GM18861 (cell line): ENCODE results near the gene FXYD5.
"Not testable (repeated sequence)": the region's sequence is repeated elsewhere in the genome, so short reads cannot be mapped to it uniquely, and the experiment has no call there.

ENCODE experiments used
- ATAC-seq: cut with Tn5 transposase; IDR thresholded peaks from one replicate; pipeline ENCODE4 v1.9.1; 2021; ENCODE audit not compliant: unreplicated experiment

The FXYD5 gene

GRCh38 chr19:35136977-35137702 lies 17.4 kb upstream of the FXYD5 start:
- ATAC-seq: no peak

- no peak for ATAC-seq
Observed at GRCh38 chr19:35138305-35138892, 16.1 kb upstream of the FXYD5 start, which contains the start of gene FXYD1. FXYD1 (plus strand) TSS chr19:35138824; CDS start chr19:35140080, 1,256 bp downstream.

GRCh38 chr19:35140207-35140961 lies 14.2 kb upstream of the FXYD5 start:
- ATAC-seq: no peak

GRCh38 chr19:35140962-35141836 lies 13.3 kb upstream of the FXYD5 start:
- ATAC-seq: peak; percentile 53

- no peak for ATAC-seq
Observed at GRCh38 chr19:35141837-35142605, 12.5 kb upstream of the FXYD5 start.

- no peak for ATAC-seq
Observed at GRCh38 chr19:35142606-35143230, 11.8 kb upstream of the FXYD5 start.

- ATAC-seq: no peak
Observed at GRCh38 chr19:35143231-35143715, 11.3 kb upstream of the FXYD5 start, which contains the start of gene FXYD7. FXYD7 (plus strand) TSS chr19:35143255; CDS start chr19:35143334, 79 bp downstream.

- no peak for ATAC-seq
Observed at GRCh38 chr19:35143818-35144217, 10.7 kb upstream of the FXYD5 start.

GRCh38 chr19:35144259-35144599 lies 10.3 kb upstream of the FXYD5 start:
- ATAC-seq: no peak

GRCh38 chr19:35144600-35145436 lies 9.7 kb upstream of the FXYD5 start:
- no peak for ATAC-seq

- no peak for ATAC-seq
Observed at GRCh38 chr19:35146746-35147459, 7.6 kb upstream of the FXYD5 start.

- no peak for ATAC-seq
Observed at GRCh38 chr19:35149463-35149862, 5.1 kb upstream of the FXYD5 start.

GRCh38 chr19:35150445-35150844 lies 4.1 kb upstream of the FXYD5 start:
- ATAC-seq: no peak

- no peak for ATAC-seq
Observed at GRCh38 chr19:35151273-35152065, 3.1 kb upstream of the FXYD5 start.

- ATAC-seq: not testable (repeated sequence)
Observed at GRCh38 chr19:35153129-35153522, 1.4 kb upstream of the FXYD5 start.

- no peak for ATAC-seq
Observed at GRCh38 chr19:35153701-35154524, 622 bp upstream of the FXYD5 start.
